ENCODE measurements around the gene ITPR2. TPM values are rescaled to one million over a fixed set of nuclear protein-coding genes. Genes with fewer than 3 reads are reported as not detected.

ITPR2 gene
- total RNA-seq, 1 donor from 2014 or later: 48.1 TPM

DNA sequence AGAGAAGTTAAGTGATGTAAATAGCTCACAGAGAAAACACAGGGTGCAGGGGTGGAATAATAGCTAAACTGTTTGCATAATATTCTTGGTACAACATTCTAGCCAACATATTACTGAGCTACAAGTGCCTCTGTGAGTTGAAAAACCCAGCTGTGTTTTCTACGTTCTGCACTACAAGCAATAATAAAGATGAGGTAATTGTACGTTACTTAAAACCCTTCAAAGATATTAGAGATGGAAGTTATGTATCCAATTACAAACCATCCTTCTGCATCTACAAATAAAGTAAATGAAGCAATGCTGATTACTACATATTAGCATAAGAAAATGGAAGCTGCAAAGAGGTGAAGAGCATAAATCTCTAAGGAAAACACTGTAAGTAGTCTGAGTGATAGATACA lies 366.3 kb downstream of the ITPR2 start:
- Histone ChIP-seq H3K36me3 (no peaks in the 10 kb centered on the region), H3K27ac (no peak overlapping the region), H3K4me3 (no peak overlapping the region), H3K9me3 (no peaks in the 10 kb centered on the region), H3K27me3 (no peaks in the 10 kb centered on the region), H3K4me1 (no peaks in the 10 kb centered on the region)
- TF ChIP-seq POLR2AphosphoS5 (IDR thresholded peaks at IDR 0.05; ENCODE audit: insufficient read depth in 1 of 2, low read depth in 1 of 2) (no peak), POLR2A (IDR thresholded peaks at IDR 0.05) (no peak)
- TF ChIP-seq, protein P1, sequence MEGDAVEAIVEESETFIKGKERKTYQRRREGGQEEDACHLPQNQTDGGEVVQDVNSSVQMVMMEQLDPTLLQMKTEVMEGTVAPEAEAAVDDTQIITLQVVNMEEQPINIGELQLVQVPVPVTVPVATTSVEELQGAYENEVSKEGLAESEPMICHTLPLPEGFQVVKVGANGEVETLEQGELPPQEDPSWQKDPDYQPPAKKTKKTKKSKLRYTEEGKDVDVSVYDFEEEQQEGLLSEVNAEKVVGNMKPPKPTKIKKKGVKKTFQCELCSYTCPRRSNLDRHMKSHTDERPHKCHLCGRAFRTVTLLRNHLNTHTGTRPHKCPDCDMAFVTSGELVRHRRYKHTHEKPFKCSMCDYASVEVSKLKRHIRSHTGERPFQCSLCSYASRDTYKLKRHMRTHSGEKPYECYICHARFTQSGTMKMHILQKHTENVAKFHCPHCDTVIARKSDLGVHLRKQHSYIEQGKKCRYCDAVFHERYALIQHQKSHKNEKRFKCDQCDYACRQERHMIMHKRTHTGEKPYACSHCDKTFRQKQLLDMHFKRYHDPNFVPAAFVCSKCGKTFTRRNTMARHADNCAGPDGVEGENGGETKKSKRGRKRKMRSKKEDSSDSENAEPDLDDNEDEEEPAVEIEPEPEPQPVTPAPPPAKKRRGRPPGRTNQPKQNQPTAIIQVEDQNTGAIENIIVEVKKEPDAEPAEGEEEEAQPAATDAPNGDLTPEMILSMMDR (IDR thresholded peaks at IDR 0.05): no peak
- intact Hi-C loops (cut with DNase I): no loop called here
- DNase-seq (ENCODE audit: extremely low spot score in 2 of 2): no peak

DNA sequence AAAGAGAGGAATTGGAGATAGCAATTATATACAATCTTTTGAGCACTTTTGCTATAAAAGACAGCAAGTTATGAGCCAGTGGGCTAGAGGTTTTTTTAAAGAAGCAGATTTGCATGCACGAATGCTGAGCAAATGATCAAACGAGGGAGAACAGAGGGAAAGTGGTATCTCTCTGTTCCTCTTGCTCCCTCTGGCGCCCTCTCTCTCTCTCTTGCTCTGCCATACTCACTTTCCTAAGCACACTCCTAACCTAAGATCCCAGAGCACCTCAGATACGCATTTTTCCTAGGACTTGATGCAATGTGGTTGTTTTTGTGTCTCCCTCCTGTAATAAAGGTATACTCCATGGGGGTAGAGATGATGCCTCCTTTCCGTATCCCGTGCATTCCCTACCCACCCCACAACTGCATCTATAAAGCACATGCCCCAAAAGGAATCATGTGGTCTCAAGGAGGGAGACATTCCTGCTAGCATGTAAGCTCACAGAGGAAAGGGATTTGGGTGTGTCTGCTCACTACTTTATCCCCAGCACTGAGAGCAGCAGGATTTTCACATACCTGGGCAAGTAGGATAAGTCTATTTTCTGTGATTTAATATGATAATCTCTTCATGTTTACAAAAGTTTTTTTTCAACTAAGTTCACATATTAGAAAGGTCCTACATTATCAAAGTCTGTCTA lies 367.4 kb downstream of the ITPR2 start:
- Histone ChIP-seq H3K27ac (no peak overlapping the region), H3K9me3 (no peaks in the 10 kb centered on the region), H3K4me1 (no peaks in the 10 kb centered on the region), H3K4me3 (no peak overlapping the region), H3K27me3 (no peaks in the 10 kb centered on the region), H3K36me3 (no peaks in the 10 kb centered on the region)
- DNase-seq (ENCODE audit: extremely low spot score in 2 of 2): no peak
- intact Hi-C loops (cut with DNase I): no loop called here
- TF ChIP-seq POLR2A (IDR thresholded peaks at IDR 0.05): no peak
- TF ChIP-seq, protein P1 (IDR thresholded peaks at IDR 0.05): no peak
- TF ChIP-seq POLR2AphosphoS5 (IDR thresholded peaks at IDR 0.05; ENCODE audit: insufficient read depth in 1 of 2, low read depth in 1 of 2): no peak

DNA sequence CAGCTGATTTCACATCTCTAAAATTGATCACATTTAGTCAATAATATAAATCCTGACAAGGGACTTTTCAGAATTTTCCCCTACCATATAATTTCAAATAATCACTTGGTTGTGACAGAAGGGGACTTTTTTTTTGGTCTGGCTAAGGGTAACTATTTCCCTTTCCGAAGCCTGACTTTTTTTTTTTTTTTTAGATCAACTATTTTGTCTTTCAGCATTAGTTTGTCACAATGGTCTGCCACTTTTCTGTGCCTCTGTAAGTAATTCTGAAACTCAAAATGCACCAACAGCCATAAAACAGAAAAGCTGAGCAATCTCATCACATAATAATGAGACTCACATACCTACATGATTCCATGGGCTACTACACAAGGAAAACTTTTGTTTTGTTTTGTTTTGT lies 371.2 kb downstream of the ITPR2 start:
- TF ChIP-seq POLR2AphosphoS5 (IDR thresholded peaks at IDR 0.05; ENCODE audit: insufficient read depth in 1 of 2, low read depth in 1 of 2) (no peak), POLR2A (IDR thresholded peaks at IDR 0.05) (no peak)
- TF ChIP-seq, protein P1 (IDR thresholded peaks at IDR 0.05): no peak
- no peak overlapping the region for H3K27ac ChIP-seq
- no peaks in the 10 kb centered on the region for H3K9me3 ChIP-seq
- H3K4me3 ChIP-seq: no peak overlapping the region
- no peaks in the 10 kb centered on the region for H3K27me3 ChIP-seq
- no peaks in the 10 kb centered on the region for H3K36me3 ChIP-seq
- no peaks in the 10 kb centered on the region for H3K4me1 ChIP-seq
- intact Hi-C loops (cut with DNase I): no loop called here
- DNase-seq (ENCODE audit: extremely low spot score in 2 of 2): no peak

DNA sequence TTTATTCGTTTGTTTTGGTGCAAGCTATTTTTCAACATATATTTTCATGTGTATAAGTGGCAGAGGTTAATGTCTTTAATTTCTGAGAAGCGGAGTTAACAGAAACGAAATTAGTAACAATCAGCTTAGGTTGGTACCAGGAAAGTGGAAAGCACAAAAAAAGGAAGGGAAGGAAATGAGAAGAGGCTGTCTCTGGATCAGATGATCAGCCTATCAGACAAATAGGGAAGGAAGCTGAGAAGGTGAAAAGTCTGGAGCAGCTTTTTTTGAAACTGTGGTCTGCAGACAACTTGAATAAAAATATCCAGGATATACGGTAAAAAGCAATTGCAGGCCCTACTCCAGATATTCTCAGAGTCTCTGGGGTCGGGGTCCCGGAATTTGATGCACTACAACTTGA lies 372.6 kb downstream of the ITPR2 start:
- H3K27me3 ChIP-seq: no peaks in the 10 kb centered on the region
- H3K36me3 ChIP-seq: no peaks in the 10 kb centered on the region
- TF ChIP-seq POLR2AphosphoS5 (IDR thresholded peaks at IDR 0.05; ENCODE audit: insufficient read depth in 1 of 2, low read depth in 1 of 2) (no peak), POLR2A (IDR thresholded peaks at IDR 0.05) (no peak)
- TF ChIP-seq, protein P1 (IDR thresholded peaks at IDR 0.05): no peak
- DNase-seq (ENCODE audit: extremely low spot score in 2 of 2): no peak
- H3K27ac ChIP-seq: no peak overlapping the region
- H3K4me1 ChIP-seq: peaks cover 5% of the 10 kb centered on the region
- no peak overlapping the region for H3K4me3 ChIP-seq
- no peaks in the 10 kb centered on the region for H3K9me3 ChIP-seq
- intact Hi-C loops (cut with DNase I): no loop called here

GRCh38 chr12:26455936-26456574 lies 376.9 kb downstream of the ITPR2 start:
- TF ChIP-seq POLR2A (IDR thresholded peaks at IDR 0.05) (no peak), POLR2AphosphoS5 (IDR thresholded peaks at IDR 0.05; ENCODE audit: insufficient read depth in 1 of 2, low read depth in 1 of 2) (no peak)
- TF ChIP-seq, protein P1 (IDR thresholded peaks at IDR 0.05): no peak
- Histone ChIP-seq H3K27me3 (no peaks in the 10 kb centered on the region), H3K4me1 (peaks cover 5% of the 10 kb centered on the region), H3K27ac (no peak overlapping the region), H3K36me3 (no peaks in the 10 kb centered on the region), H3K4me3 (no peak overlapping the region), H3K9me3 (no peaks in the 10 kb centered on the region)
- intact Hi-C loops (cut with DNase I): no loop called here
- no peak for DNase-seq (ENCODE audit: extremely low spot score in 2 of 2)
